Neural cell (in vitro differentiated cells): ENCODE results near the gene SMCO2.

ENCODE experiments used
- CTCF ChIP-seq: fragments of 450-650 bp; IDR thresholded peaks from 2 replicates; pipeline ENCODE4 v1.5.1; 2014; ENCODE audit warnings: antibody characterized with exemption, mild to moderate bottlenecking, moderate library complexity; ENCODE audit not compliant: poor library complexity, severe bottlenecking
- EP300 ChIP-seq: fragments of 450-650 bp; conservative IDR thresholded peaks from 2 replicates; pipeline ENCODE4 v1.6.1; 2014; ENCODE audit warnings: antibody characterized with exemption, mild to moderate bottlenecking, moderate library complexity; ENCODE audit not compliant: poor library complexity, severe bottlenecking
- EZH2 ChIP-seq: fragments of 200-600, 300-800 bp; shearing (Covaris generic), sonication (generic); IDR thresholded peaks from 2 replicates; pipeline ENCODE4 v1.6.1; 2014; ENCODE audit warnings: antibody characterized with exemption, low read length, borderline replicate concordance, mild to moderate bottlenecking; ENCODE audit not compliant: insufficient read depth, poor library complexity, severe bottlenecking
- RAD21 ChIP-seq: fragments of 450-650 bp; conservative IDR thresholded peaks from 2 replicates; pipeline ENCODE4 v1.6.1; 2014; ENCODE audit warnings: antibody characterized with exemption, mild to moderate bottlenecking, moderate library complexity

GRCh38 chr12:27497446-27497845, 50.9 kb downstream of the SMCO2 start:
- no peak for TF ChIP-seq EP300
- no peak for TF ChIP-seq CTCF
- TF ChIP-seq EZH2, result no peak
- no peak for TF ChIP-seq RAD21
